Spleen (tissue), 11 donors: ENCODE data around the gene CNTNAP5. TPM values are rescaled to one million over a fixed set of nuclear protein-coding genes. Genes with fewer than 3 reads are reported as not detected.

Source experiments
- DNase-seq: peaks from one replicate; pipeline ENCODE4 v3.0.0-alpha.2; 2020
- H3K27ac ChIP-seq, 8 donors: fragments of 200-600 bp; sonication (generic) in 7 of 8; 1 replicate in 4 of 8; 2 replicates in 4 of 8; pipeline versions ENCODE4 v1.5.0 to v1.8.0; 2016 to 2021; ENCODE audit warnings: inconsistent platforms in 4 of 8, mild to moderate bottlenecking in 4 of 8, moderate library complexity in 1 of 8
- H3K27me3 ChIP-seq, 7 donors: fragments of 200-600 bp; sonication (generic) in 6 of 7; replicated peaks in 1 of 7; 1 replicate in 4 of 7; 2 replicates in 3 of 7; pipeline versions ENCODE4 v1.5.0 to v1.8.0; 2016 to 2021; ENCODE audit warnings: inconsistent platforms in 3 of 7, mild to moderate bottlenecking in 1 of 7
- H3K36me3 ChIP-seq, 6 donors: fragments of 200-600 bp; sonication (generic) in 5 of 6; 1 replicate in 4 of 6; 2 replicates in 2 of 6; pipeline versions ENCODE4 v1.5.0 to v1.8.0; 2016 to 2021; ENCODE audit warnings: inconsistent platforms in 2 of 6
- H3K4me1 ChIP-seq, 6 donors: fragments of 200-600 bp; sonication (generic) in 5 of 6; 1 replicate in 3 of 6; 2 replicates in 3 of 6; pipeline versions ENCODE4 v1.5.0 to v1.8.0; 2016 to 2021; ENCODE audit warnings: inconsistent platforms in 3 of 6
- H3K4me3 ChIP-seq, 8 donors: fragments of 200-600 bp; sonication (generic) in 7 of 8; 1 replicate in 4 of 8; 2 replicates in 4 of 8; pipeline versions ENCODE4 v1.5.0 to v1.8.0; 2016 to 2021; ENCODE audit warnings: inconsistent platforms in 4 of 8, mild to moderate bottlenecking in 4 of 8, moderate library complexity in 2 of 8
- H3K9me3 ChIP-seq, 8 donors: fragments of 200-600 bp; sonication (generic) in 7 of 8; 1 replicate in 4 of 8; 2 replicates in 4 of 8; pipeline versions ENCODE4 v1.5.0 to v1.8.0; 2016 to 2021; ENCODE audit warnings: inconsistent platforms in 4 of 8
- POLR2A ChIP-seq, 3 donors: fragments of 450-650 bp; IDR thresholded peaks; one replicate each; pipeline ENCODE4 v1.5.1; 2017; ENCODE audit warnings: antibody characterized with exemption in 3 of 3, mild to moderate bottlenecking in 1 of 3
- POLR2AphosphoS5 ChIP-seq, 3 donors: sonication (generic); formaldehyde crosslinking; IDR thresholded peaks; one replicate each; pipeline ENCODE4 v1.5.1; 2017; ENCODE audit warnings: antibody characterized with exemption in 3 of 3
- WGBS, 5 donors: extraction: QIAGEN DNeasy Blood & Tissue Kit in 3 of 5; methylation state at CpG; one replicate each; pipeline versions ENCODE4 v1.1.5 to v1.1.7; 2013 to 2018; 5-methylcytosine and 5-hydroxymethylcytosine counted together
- intact Hi-C: fragments of 100-400 bp; cut with DNase I; formaldehyde crosslinking; loops from one replicate; pipeline ENCODE4 v1.15.0; 2023; ENCODE audit warnings: low total_unique reads
- polyA plus RNA-seq, 3 donors: library from polyadenylated mRNA; stranded (reverse); fragments of 200-250 nt; gene quantifications; one replicate each; pipeline ENCODE4 v1.2.1, GENCODE V29; 2013
- total RNA-seq, 7 donors: library from RNA; depleted of rRNA in 3 of 7; stranded (reverse); fragments of >200 nt in 3 of 7; fragmentation: NEBNext Ultra II Directional in 4 of 7; extraction: Animal tissue kit (Norgen Biotek cat#: 25700) in 4 of 7; gene quantifications; one replicate each; pipeline versions ENCODE4 v1.1.0 to v1.2.1, GENCODE V29; 2016 to 2021
- TF ChIP-seq, protein P1 (sequence below), 11 experiments: fragments of 200-600 bp in 7 of 11; fragments of 450-650 bp in 4 of 11; sonication (generic) in 4 of 11; IDR thresholded peaks in 8 of 11; conservative IDR thresholded peaks in 3 of 11; 1 replicate in 7 of 11; 2 replicates in 4 of 11; pipeline versions ENCODE4 v1.4.0 to v1.8.0; 2016 to 2021; ENCODE audit warnings: antibody characterized with exemption in 11 of 11, inconsistent platforms in 4 of 11, mild to moderate bottlenecking in 1 of 11
- donor health status: healthy with polysubstance abuse.
- donor health status: DM: no; HTN: no; CAD: no; lungs with moderate emphysema.
- donor health status: DM: no; HTN: no; CAD: no.
- donor health status: Bipolar disorder and iron deficiency.
- donor health status: healthy.
- donor health status: DM: no; HTN: no; CAD: no.
- donor health status: DM: yes; HTN: yes; CAD: no.

Gene CNTNAP5
- total and polyA plus RNA-seq, 10 donors, result 0.18 TPM; not detected in 9

DNA sequence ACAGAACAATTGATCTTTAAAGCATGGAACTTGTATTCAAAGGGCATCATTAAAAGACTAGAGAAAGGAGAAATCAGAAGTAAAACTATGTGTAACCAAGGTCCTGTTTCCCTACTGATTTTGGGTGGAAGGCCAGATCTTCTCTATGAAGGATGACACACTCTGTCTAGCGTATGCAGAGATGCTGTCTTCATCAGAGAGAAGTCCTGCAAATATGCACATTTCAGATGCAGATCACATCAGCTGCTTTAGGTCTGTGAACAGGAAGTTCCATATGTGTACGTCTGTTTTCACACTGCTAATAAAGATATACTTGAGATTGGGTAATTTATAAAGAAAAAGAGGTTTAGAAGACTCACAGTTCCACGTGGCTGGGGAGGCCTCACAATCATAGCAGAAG lies 857.3 kb downstream of the CNTNAP5 start:
- H3K27ac ChIP-seq, result no peak overlapping the region
- TF ChIP-seq POLR2AphosphoS5 (IDR thresholded peaks at IDR 0.05) (no peak), POLR2A (IDR thresholded peaks at IDR 0.05) (no peak)
- TF ChIP-seq, protein P1, sequence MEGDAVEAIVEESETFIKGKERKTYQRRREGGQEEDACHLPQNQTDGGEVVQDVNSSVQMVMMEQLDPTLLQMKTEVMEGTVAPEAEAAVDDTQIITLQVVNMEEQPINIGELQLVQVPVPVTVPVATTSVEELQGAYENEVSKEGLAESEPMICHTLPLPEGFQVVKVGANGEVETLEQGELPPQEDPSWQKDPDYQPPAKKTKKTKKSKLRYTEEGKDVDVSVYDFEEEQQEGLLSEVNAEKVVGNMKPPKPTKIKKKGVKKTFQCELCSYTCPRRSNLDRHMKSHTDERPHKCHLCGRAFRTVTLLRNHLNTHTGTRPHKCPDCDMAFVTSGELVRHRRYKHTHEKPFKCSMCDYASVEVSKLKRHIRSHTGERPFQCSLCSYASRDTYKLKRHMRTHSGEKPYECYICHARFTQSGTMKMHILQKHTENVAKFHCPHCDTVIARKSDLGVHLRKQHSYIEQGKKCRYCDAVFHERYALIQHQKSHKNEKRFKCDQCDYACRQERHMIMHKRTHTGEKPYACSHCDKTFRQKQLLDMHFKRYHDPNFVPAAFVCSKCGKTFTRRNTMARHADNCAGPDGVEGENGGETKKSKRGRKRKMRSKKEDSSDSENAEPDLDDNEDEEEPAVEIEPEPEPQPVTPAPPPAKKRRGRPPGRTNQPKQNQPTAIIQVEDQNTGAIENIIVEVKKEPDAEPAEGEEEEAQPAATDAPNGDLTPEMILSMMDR (IDR thresholded peaks at IDR 0.05 in 8 of 11, conservative IDR thresholded peaks at IDR 0.05 in 3 of 11), result no peak
- intact Hi-C loops, result no loop called here
- 56 to 69% (median 57%) methylated on average over 3 of the region's 3 CpGs for WGBS, 5 donors
- no peaks in the 10 kb centered on the region for H3K27me3 ChIP-seq
- no peak for DNase-seq
- H3K36me3 ChIP-seq, result no peaks in the 10 kb centered on the region
- H3K4me3 ChIP-seq, result no peak overlapping the region
- H3K4me1 ChIP-seq, result no peaks in the 10 kb centered on the region
- H3K9me3 ChIP-seq, result peaks cover 0 to 17% (median 2%) of the 10 kb centered on the region in 8 donors

DNA sequence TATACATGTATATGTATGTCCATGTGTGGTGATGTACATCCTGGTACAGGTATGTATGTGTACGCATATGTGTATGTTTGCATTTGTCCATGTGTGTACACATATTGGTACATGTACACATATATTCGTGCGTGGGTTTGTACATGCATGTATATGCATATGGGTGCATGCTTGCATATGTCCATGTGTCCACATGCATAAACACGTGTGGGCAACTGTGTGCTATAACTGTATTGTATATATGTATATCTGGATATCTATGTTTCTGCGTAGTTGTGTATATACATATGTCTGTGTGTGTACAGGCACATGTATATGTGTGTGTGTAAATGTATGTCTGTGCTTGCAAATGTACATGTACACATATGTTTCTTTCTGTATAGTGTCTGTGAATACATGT lies 858.5 kb downstream of the CNTNAP5 start:
- H3K27ac ChIP-seq, result no peak overlapping the region
- H3K9me3 ChIP-seq, result peaks cover 0 to 17% (median 2%) of the 10 kb centered on the region in 8 donors
- DNase-seq, result no peak
- no peaks in the 10 kb centered on the region for H3K4me1 ChIP-seq
- no peaks in the 10 kb centered on the region for H3K36me3 ChIP-seq
- H3K4me3 ChIP-seq, result no peak overlapping the region
- intact Hi-C loops, result no loop called here
- no peaks in the 10 kb centered on the region for H3K27me3 ChIP-seq
- WGBS, 5 donors, result 93 to 96% (median 94%) methylated on average over 5 of the region's 5 CpGs
- TF ChIP-seq POLR2A (IDR thresholded peaks at IDR 0.05), result no peak
- TF ChIP-seq POLR2AphosphoS5 (IDR thresholded peaks at IDR 0.05), result no peak
- TF ChIP-seq, protein P1 (IDR thresholded peaks at IDR 0.05 in 8 of 11, conservative IDR thresholded peaks at IDR 0.05 in 3 of 11), result no peak

DNA sequence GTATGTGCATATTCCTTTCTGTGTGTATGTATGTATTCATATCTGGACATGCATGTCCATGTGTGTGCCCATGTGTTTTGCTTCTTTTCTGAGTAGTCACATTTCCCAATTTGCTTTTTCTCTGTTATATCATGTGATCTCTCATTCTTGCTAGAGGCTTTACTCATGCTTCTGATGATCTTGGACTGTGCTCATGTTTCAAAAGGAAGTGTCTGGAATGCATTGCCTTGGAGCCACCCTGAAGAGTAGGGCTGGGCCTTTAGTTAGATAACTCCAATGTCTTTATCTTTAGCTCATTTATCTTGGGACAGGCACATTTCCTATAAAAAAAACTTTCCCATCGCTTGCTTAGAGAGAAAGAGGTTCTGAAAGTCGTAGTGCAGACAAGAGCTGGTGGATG lies 859.2 kb downstream of the CNTNAP5 start:
- H3K9me3 ChIP-seq, result peaks cover 0 to 17% (median 2%) of the 10 kb centered on the region in 8 donors
- TF ChIP-seq POLR2A (IDR thresholded peaks at IDR 0.05) (no peak), POLR2AphosphoS5 (IDR thresholded peaks at IDR 0.05) (no peak)
- WGBS, 5 donors, result 50 to 70% (median 60%) methylated on average over 2 of the region's 2 CpGs
- H3K27ac ChIP-seq, result no peak overlapping the region
- DNase-seq, result no peak
- no peaks in the 10 kb centered on the region for H3K4me1 ChIP-seq
- no peaks in the 10 kb centered on the region for H3K27me3 ChIP-seq
- no peaks in the 10 kb centered on the region for H3K36me3 ChIP-seq
- H3K4me3 ChIP-seq, result no peak overlapping the region
- intact Hi-C loops, result no loop called here

DNA sequence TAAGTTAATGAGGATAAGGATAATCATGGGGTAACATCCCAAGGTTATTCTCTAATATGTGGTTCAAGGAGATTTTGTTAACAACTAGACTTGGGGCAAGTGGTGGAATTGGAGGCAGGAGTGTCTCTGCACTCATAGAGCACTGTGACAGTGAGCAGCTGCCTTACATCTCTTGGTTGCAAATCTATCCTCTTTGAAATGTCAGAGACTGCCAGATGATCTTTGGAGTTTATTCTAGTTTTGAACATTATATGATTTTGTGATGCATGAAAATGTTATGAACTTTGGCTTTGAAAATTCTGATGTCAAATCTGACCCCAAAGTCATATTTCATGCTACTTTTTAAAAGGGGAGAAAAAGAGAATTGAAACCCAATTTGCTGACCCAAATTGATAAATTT lies 861.1 kb downstream of the CNTNAP5 start:
- DNase-seq, result no peak
- H3K4me1 ChIP-seq, result no peaks in the 10 kb centered on the region
- H3K27me3 ChIP-seq, result no peaks in the 10 kb centered on the region
- no peak overlapping the region for H3K27ac ChIP-seq
- intact Hi-C loops, result no loop called here
- H3K4me3 ChIP-seq, result no peak overlapping the region
- H3K9me3 ChIP-seq, result peaks cover 0 to 17% (median 2%) of the 10 kb centered on the region in 8 donors
- TF ChIP-seq, protein P1 (IDR thresholded peaks at IDR 0.05 in 8 of 11, conservative IDR thresholded peaks at IDR 0.05 in 3 of 11), result no peak
- TF ChIP-seq POLR2A (IDR thresholded peaks at IDR 0.05) (no peak), POLR2AphosphoS5 (IDR thresholded peaks at IDR 0.05) (no peak)
- no peaks in the 10 kb centered on the region for H3K36me3 ChIP-seq

DNA sequence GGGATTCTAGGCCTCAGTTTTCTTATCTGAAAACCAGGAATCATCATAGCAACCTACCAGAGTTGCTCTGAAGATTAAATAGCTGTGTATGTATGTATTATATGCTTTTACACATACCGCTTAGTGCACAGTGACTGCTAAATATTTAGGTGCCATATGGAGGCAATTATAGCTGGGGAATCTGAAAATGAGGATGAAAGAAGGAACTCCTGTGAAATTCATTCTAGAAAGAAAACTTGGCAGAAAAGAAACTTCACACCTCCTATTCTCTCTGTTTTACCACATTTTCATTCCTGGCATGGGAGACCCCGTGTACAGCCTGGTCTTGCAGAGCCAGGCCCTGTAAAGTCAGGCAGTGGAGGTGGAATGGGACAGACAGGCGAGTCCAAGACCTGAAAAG lies 862.4 kb downstream of the CNTNAP5 start:
- 67 to 84% (median 75%) methylated on average over 3 of the region's 3 CpGs for WGBS, 5 donors
- H3K4me1 ChIP-seq, result no peaks in the 10 kb centered on the region
- no peak overlapping the region for H3K4me3 ChIP-seq
- no peak for TF ChIP-seq POLR2AphosphoS5 (IDR thresholded peaks at IDR 0.05)
- TF ChIP-seq, protein P1 (IDR thresholded peaks at IDR 0.05 in 8 of 11, conservative IDR thresholded peaks at IDR 0.05 in 3 of 11), result no peak
- TF ChIP-seq POLR2A (IDR thresholded peaks at IDR 0.05), result no peak
- H3K27ac ChIP-seq, result no peak overlapping the region
- H3K36me3 ChIP-seq, result no peaks in the 10 kb centered on the region
- no peak for DNase-seq
- intact Hi-C loops, result no loop called here
- H3K9me3 ChIP-seq, result peaks cover 0 to 17% (median 2%) of the 10 kb centered on the region in 8 donors
- H3K27me3 ChIP-seq, result no peaks in the 10 kb centered on the region
